Left ventricle myocardium inferior (tissue), 1 donor: ENCODE data around the gene ARHGAP24. TPM values are rescaled to one million over a fixed set of nuclear protein-coding genes. Genes with fewer than 3 reads are reported as not detected.

Experiments used
- DNase-seq: peaks from one replicate; pipeline ENCODE4 v3.0.0-alpha.2; 2020
- H3K27ac ChIP-seq: fragments of 200-600 bp; replicated peaks from 2 replicates; pipeline ENCODE4 v1.8.0; 2021
- H3K27me3 ChIP-seq: fragments of 200-600 bp; 2 replicates; pipeline ENCODE4 v1.8.0; 2021; ENCODE audit warnings: low read depth
- H3K36me3 ChIP-seq: fragments of 200-600 bp; 2 replicates; pipeline ENCODE4 v1.8.0; 2021
- H3K4me1 ChIP-seq: fragments of 200-600 bp; 2 replicates; pipeline ENCODE4 v1.8.0; 2021
- H3K4me3 ChIP-seq: fragments of 200-600 bp; 2 replicates; pipeline ENCODE4 v1.8.0; 2021; ENCODE audit warnings: mild to moderate bottlenecking, moderate library complexity
- H3K9me3 ChIP-seq: fragments of 200-600 bp; replicated peaks from 2 replicates; pipeline ENCODE4 v1.8.0; 2021
- CTCF ChIP-seq: fragments of 200-600 bp; IDR thresholded peaks from 2 replicates; pipeline ENCODE4 v1.8.0; 2021; ENCODE audit warnings: antibody characterized with exemption, mild to moderate bottlenecking, borderline replicate concordance
- intact Hi-C: fragments of 100-400 bp; cut with micrococcal nuclease; formaldehyde crosslinking; loops from one replicate; pipeline ENCODE4 v1.11.0; 2022
- total RNA-seq: library from RNA; stranded (reverse); fragmentation: NEBNext Ultra II Directional; extraction: Animal tissue kit (Norgen Biotek cat#: 25700); gene quantifications from one replicate; pipeline ENCODE4 v1.2.1, GENCODE V29; 2021
- donor health status: DM: no; HTN: yes; CAD: no; lungs with severe emphysema.

The ARHGAP24 gene
- total RNA-seq, 1 donor from 2014 or later: 13.7 TPM

- TF ChIP-seq CTCF: no peak
- H3K27ac ChIP-seq: no peak overlapping the region
- no peak overlapping the region for H3K4me3 ChIP-seq
- intact Hi-C loops: no loop called here
- H3K9me3 ChIP-seq: no peaks in the 10 kb centered on the region
- no peaks in the 10 kb centered on the region for H3K27me3 ChIP-seq
- H3K36me3 ChIP-seq: no peaks in the 10 kb centered on the region
- no peaks in the 10 kb centered on the region for H3K4me1 ChIP-seq
- no peak for DNase-seq
Observed at GRCh38 chr4:85613901-85614300, 139.0 kb downstream of the ARHGAP24 start.

- no peaks in the 10 kb centered on the region for H3K36me3 ChIP-seq
- no peak for DNase-seq
- H3K27ac ChIP-seq: no peak overlapping the region
Observed at GRCh38 chr4:85615952-85616351, 141.0 kb downstream of the ARHGAP24 start.

GRCh38 chr4:85617202-85617601 lies 142.3 kb downstream of the ARHGAP24 start:
- Histone ChIP-seq H3K27me3 (no peaks in the 10 kb centered on the region), H3K9me3 (no peaks in the 10 kb centered on the region), H3K4me1 (no peaks in the 10 kb centered on the region), H3K27ac (no peak overlapping the region), H3K36me3 (no peaks in the 10 kb centered on the region), H3K4me3 (no peak overlapping the region)
- no peak for TF ChIP-seq CTCF
- intact Hi-C loops: no loop called here
- no peak for DNase-seq

More at GRCh38 chr4:85615952-85616351, 141.0 kb downstream of the ARHGAP24 start:
- no peaks in the 10 kb centered on the region for H3K9me3 ChIP-seq
- TF ChIP-seq CTCF: no peak
- no peak overlapping the region for H3K4me3 ChIP-seq
- no peaks in the 10 kb centered on the region for H3K4me1 ChIP-seq
- no peaks in the 10 kb centered on the region for H3K27me3 ChIP-seq
- intact Hi-C loops: no loop called here

- no peak for DNase-seq
- no peak for TF ChIP-seq CTCF
- intact Hi-C loops: no loop called here
Observed at GRCh38 chr4:85632981-85633380, 158.0 kb downstream of the ARHGAP24 start.

GRCh38 chr4:85637778-85638177 lies 162.8 kb downstream of the ARHGAP24 start:
- no peak for DNase-seq
- Histone ChIP-seq H3K4me3 (no peak overlapping the region), H3K4me1 (no peaks in the 10 kb centered on the region), H3K9me3 (no peaks in the 10 kb centered on the region), H3K27me3 (no peaks in the 10 kb centered on the region), H3K27ac (no peak overlapping the region), H3K36me3 (no peaks in the 10 kb centered on the region)
- no peak for TF ChIP-seq CTCF
- intact Hi-C loops: no loop called here

More at GRCh38 chr4:85632981-85633380, 158.0 kb downstream of the ARHGAP24 start:
- H3K27me3 ChIP-seq: no peaks in the 10 kb centered on the region
- H3K4me1 ChIP-seq: no peaks in the 10 kb centered on the region
- peaks cover 2% of the 10 kb centered on the region for H3K36me3 ChIP-seq
- H3K27ac ChIP-seq: no peak overlapping the region
- peaks cover 30% of the 10 kb centered on the region for H3K9me3 ChIP-seq
- H3K4me3 ChIP-seq: no peak overlapping the region

- no peaks in the 10 kb centered on the region for H3K4me1 ChIP-seq
- no peak for TF ChIP-seq CTCF
- DNase-seq: no peak
- no peak overlapping the region for H3K27ac ChIP-seq
- no peaks in the 10 kb centered on the region for H3K27me3 ChIP-seq
- no peaks in the 10 kb centered on the region for H3K9me3 ChIP-seq
- intact Hi-C loops: no loop called here
- no peak overlapping the region for H3K4me3 ChIP-seq
- H3K36me3 ChIP-seq: no peaks in the 10 kb centered on the region
Observed at GRCh38 chr4:85639946-85640345, 165.0 kb downstream of the ARHGAP24 start.
